Mesendoderm (in vitro differentiated cells): ENCODE results near the gene MDFIC2.

Experiments
- DNase-seq: peaks from one replicate; pipeline ENCODE4 v3.0.0; 2013
- H2AK5ac ChIP-seq: 2 replicates; pipeline ENCODE4 v1.6.1; 2013; ENCODE audit warnings: low read length, inconsistent platforms
- H2BK120ac ChIP-seq: 2 replicates; pipeline ENCODE4 v1.6.1; 2013; ENCODE audit warnings: low read depth, mild to moderate bottlenecking, low read length, moderate library complexity, mixed read lengths
- H2BK15ac ChIP-seq: replicated peaks from 2 replicates; pipeline ENCODE4 v1.6.1; 2013; ENCODE audit warnings: low read depth, mild to moderate bottlenecking, moderate library complexity
- H2BK5ac ChIP-seq: 2 replicates; pipeline ENCODE4 v1.6.1; 2013; ENCODE audit warnings: low read length, inconsistent platforms
- H3K18ac ChIP-seq: 2 replicates; pipeline ENCODE4 v1.6.1; 2013; ENCODE audit warnings: mild to moderate bottlenecking, low read length, mixed read lengths
- H3K23ac ChIP-seq: one replicate; pipeline ENCODE4 v1.6.1; 2013; ENCODE audit warnings: low read length
- H3K27ac ChIP-seq: 2 replicates; pipeline ENCODE4 v1.5.1; 2013; ENCODE audit warnings: low read depth, mild to moderate bottlenecking, inconsistent platforms, low read length, moderate library complexity
- H3K27me3 ChIP-seq: 2 replicates; pipeline ENCODE4 v1.6.1; 2013; ENCODE audit warnings: low read length, control low read depth, mild to moderate bottlenecking, inconsistent platforms; ENCODE audit not compliant: insufficient read depth, poor library complexity
- H3K36me3 ChIP-seq: 2 replicates; pipeline ENCODE4 v1.6.1; 2013; ENCODE audit warnings: low read length, inconsistent platforms; ENCODE audit not compliant: control insufficient read depth, insufficient read depth
- H3K4ac ChIP-seq: one replicate; pipeline ENCODE4 v1.6.1; 2013; ENCODE audit warnings: low read depth, mild to moderate bottlenecking, low read length, moderate library complexity
- H3K4me1 ChIP-seq: 2 replicates; pipeline ENCODE4 v1.6.1; 2013; ENCODE audit warnings: low read depth, low read length, inconsistent platforms; ENCODE audit not compliant: control insufficient read depth
- H3K4me2 ChIP-seq: 2 replicates; pipeline ENCODE4 v1.6.1; 2013; ENCODE audit warnings: low read length
- H3K4me3 ChIP-seq: 2 replicates; pipeline ENCODE4 v1.5.1; 2013; ENCODE audit warnings: mild to moderate bottlenecking, low read length
- H3K56ac ChIP-seq: one replicate; pipeline ENCODE4 v1.6.1; 2013; ENCODE audit warnings: low read length
- H3K79me1 ChIP-seq: 2 replicates; pipeline ENCODE4 v1.6.1; 2013; ENCODE audit warnings: low read length, inconsistent platforms
- H3K79me2 ChIP-seq: 2 replicates; pipeline ENCODE4 v1.6.1; 2013; ENCODE audit warnings: mild to moderate bottlenecking, low read length; ENCODE audit not compliant: control insufficient read depth, insufficient read depth
- H3K9ac ChIP-seq: 2 replicates; pipeline ENCODE4 v1.6.1; 2013; ENCODE audit warnings: low read length, inconsistent platforms
- H4K5ac ChIP-seq: one replicate; pipeline ENCODE4 v1.6.1; 2013; ENCODE audit warnings: low read length
- H4K8ac ChIP-seq: one replicate; pipeline ENCODE4 v1.6.1; 2013; ENCODE audit warnings: low read depth, mild to moderate bottlenecking, control low read depth, low read length, moderate library complexity
- WGBS: extraction: QIAGEN DNeasy Blood & Tissue Kit; methylation state at CpG from one replicate; pipeline ENCODE4 v1.1.7; 2013; ENCODE audit warnings: low lambda C conversion rate, missing lambda C conversion rate; ENCODE audit not compliant: insufficient coverage; ENCODE audit errors: extremely low coverage; 5-methylcytosine and 5-hydroxymethylcytosine counted together

Gene MDFIC2

GRCh38 chr3:70277304-70277703 is 35.1 kb downstream of the MDFIC2 start:
- Histone ChIP-seq H3K4ac (no peak overlapping the region), H2AK5ac (no peak overlapping the region), H3K9ac (no peak overlapping the region), H3K23ac (no peak overlapping the region), H2BK120ac (no peak overlapping the region), H3K27me3 (no peaks in the 10 kb centered on the region), H3K4me1 (no peaks in the 10 kb centered on the region), H4K8ac (no peak overlapping the region), H2BK5ac (no peak overlapping the region), H4K5ac (no peak overlapping the region), H3K4me2 (no peak overlapping the region), H3K4me3 (no peak overlapping the region), H3K79me1 (no peaks in the 10 kb centered on the region), H3K79me2 (no peaks in the 10 kb centered on the region), H2BK15ac (no peak overlapping the region), H3K36me3 (no peaks in the 10 kb centered on the region), H3K27ac (no peak overlapping the region), H3K18ac (no peak overlapping the region), H3K56ac (no peak overlapping the region)
- WGBS = no CpG with 5 or more reads among the region's 6 CpGs
- no peak for DNase-seq

GRCh38 chr3:70276901-70277300 is 35.5 kb downstream of the MDFIC2 start:
- Histone ChIP-seq H3K4me2 (no peak overlapping the region), H3K27me3 (no peaks in the 10 kb centered on the region), H3K36me3 (no peaks in the 10 kb centered on the region), H3K4me1 (no peaks in the 10 kb centered on the region), H2BK120ac (no peak overlapping the region), H3K27ac (no peak overlapping the region), H3K79me2 (no peaks in the 10 kb centered on the region), H3K4ac (no peak overlapping the region), H3K56ac (no peak overlapping the region), H3K9ac (no peak overlapping the region), H4K5ac (no peak overlapping the region), H2BK15ac (no peak overlapping the region), H2BK5ac (no peak overlapping the region), H3K4me3 (no peak overlapping the region), H3K79me1 (no peaks in the 10 kb centered on the region), H4K8ac (no peak overlapping the region), H3K23ac (no peak overlapping the region), H3K18ac (no peak overlapping the region), H2AK5ac (no peak overlapping the region)
- WGBS = no CpG with 5 or more reads among the region's 4 CpGs
- DNase-seq = no peak

GRCh38 chr3:70273492-70273891 is 38.9 kb downstream of the MDFIC2 start:
- Histone ChIP-seq H3K18ac (no peak overlapping the region), H4K5ac (no peak overlapping the region), H3K27ac (no peak overlapping the region), H3K27me3 (no peaks in the 10 kb centered on the region), H3K56ac (no peak overlapping the region), H3K4ac (no peak overlapping the region), H3K23ac (no peak overlapping the region), H4K8ac (no peak overlapping the region), H3K79me2 (no peaks in the 10 kb centered on the region), H2BK120ac (no peak overlapping the region), H2AK5ac (no peak overlapping the region), H3K9ac (no peak overlapping the region), H3K4me1 (no peaks in the 10 kb centered on the region), H2BK15ac (no peak overlapping the region), H3K4me3 (no peak overlapping the region), H3K4me2 (no peak overlapping the region), H2BK5ac (no peak overlapping the region), H3K79me1 (no peaks in the 10 kb centered on the region), H3K36me3 (no peaks in the 10 kb centered on the region)
- no peak for DNase-seq

GRCh38 chr3:70272798-70273197 is 39.6 kb downstream of the MDFIC2 start:
- Histone ChIP-seq H2AK5ac (no peak overlapping the region), H3K27me3 (no peaks in the 10 kb centered on the region), H2BK5ac (no peak overlapping the region), H4K8ac (no peak overlapping the region), H2BK15ac (no peak overlapping the region), H3K23ac (no peak overlapping the region), H3K4me1 (no peaks in the 10 kb centered on the region), H4K5ac (no peak overlapping the region), H3K36me3 (no peaks in the 10 kb centered on the region), H3K4ac (no peak overlapping the region), H3K56ac (no peak overlapping the region), H3K9ac (no peak overlapping the region), H3K18ac (no peak overlapping the region), H3K79me2 (no peaks in the 10 kb centered on the region), H3K4me2 (no peak overlapping the region), H3K27ac (no peak overlapping the region), H3K79me1 (no peaks in the 10 kb centered on the region), H3K4me3 (no peak overlapping the region), H2BK120ac (no peak overlapping the region)
- WGBS = no CpG with 5 or more reads among the region's 5 CpGs
- DNase-seq = no peak

GRCh38 chr3:70264122-70264780 is 48.2 kb downstream of the MDFIC2 start:
- no peaks in the 10 kb centered on the region for H3K79me2 ChIP-seq
- H3K4me3 ChIP-seq = no peak overlapping the region
- H3K36me3 ChIP-seq = no peaks in the 10 kb centered on the region
- no peak overlapping the region for H3K4me2 ChIP-seq
- no peak overlapping the region for H3K18ac ChIP-seq
- H3K27ac ChIP-seq = no peak overlapping the region
- no peak overlapping the region for H3K56ac ChIP-seq
- no peak overlapping the region for H4K5ac ChIP-seq
- H3K27me3 ChIP-seq = no peaks in the 10 kb centered on the region
- DNase-seq = no peak
- H2AK5ac ChIP-seq = no peak overlapping the region
- H2BK5ac ChIP-seq = no peak overlapping the region
- no peak overlapping the region for H2BK120ac ChIP-seq
- no peaks in the 10 kb centered on the region for H3K4me1 ChIP-seq
- no peak overlapping the region for H4K8ac ChIP-seq
- no peak overlapping the region for H3K9ac ChIP-seq
- no CpG with 5 or more reads among the region's 3 CpGs for WGBS
- H2BK15ac ChIP-seq = no peak overlapping the region
- H3K23ac ChIP-seq = no peak overlapping the region
- no peaks in the 10 kb centered on the region for H3K79me1 ChIP-seq
- H3K4ac ChIP-seq = no peak overlapping the region

GRCh38 chr3:70261283-70261682 is 51.2 kb downstream of the MDFIC2 start:
- no CpG with 5 or more reads among the region's 1 CpG for WGBS
- H3K27ac ChIP-seq = no peak overlapping the region
- no peaks in the 10 kb centered on the region for H3K4me1 ChIP-seq
- no peak overlapping the region for H4K8ac ChIP-seq
- no peak overlapping the region for H3K23ac ChIP-seq
- H3K27me3 ChIP-seq = no peaks in the 10 kb centered on the region
- no peak overlapping the region for H3K4me2 ChIP-seq
- H4K5ac ChIP-seq = no peak overlapping the region
- no peak overlapping the region for H3K9ac ChIP-seq
- H3K36me3 ChIP-seq = no peaks in the 10 kb centered on the region
- no peak overlapping the region for H3K56ac ChIP-seq
- no peak overlapping the region for H2BK120ac ChIP-seq
- no peak overlapping the region for H3K4me3 ChIP-seq
- H2AK5ac ChIP-seq = no peak overlapping the region
- DNase-seq = no peak
- H2BK5ac ChIP-seq = no peak overlapping the region
- no peaks in the 10 kb centered on the region for H3K79me1 ChIP-seq
- H3K4ac ChIP-seq = no peak overlapping the region
- no peak overlapping the region for H2BK15ac ChIP-seq
- no peak overlapping the region for H3K18ac ChIP-seq
- no peaks in the 10 kb centered on the region for H3K79me2 ChIP-seq
